NCI-H1105 treated with DMSO at 0.1 percent for 48 hours (cell line): ENCODE measurements around the gene CD200R1.
"Not testable (repeated sequence)": the region's sequence is repeated elsewhere in the genome, so short reads cannot be mapped to it uniquely, and the experiment has no call there.

Experiments used
- DNase-seq: peaks from one replicate; lab custom pipeline; 2025; lab: John Stamatoyannopoulos, UW

CD200R1 gene

DNA sequence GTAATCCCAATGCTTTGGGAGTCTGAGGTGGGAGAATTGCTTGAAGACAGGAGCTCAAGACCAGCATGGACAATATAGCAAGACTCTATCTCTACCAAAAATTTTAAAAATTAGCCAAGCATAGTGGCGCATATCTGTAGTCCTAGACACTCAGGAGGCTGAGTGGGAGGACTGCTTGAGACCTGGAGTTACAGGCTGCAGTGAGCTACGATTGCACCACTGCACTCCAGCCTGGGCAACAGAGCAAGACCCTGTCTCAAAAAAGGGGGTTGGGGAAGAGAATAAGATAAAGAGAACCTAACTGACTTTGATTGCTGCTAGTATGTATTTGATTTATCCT is 755 bp downstream of the CD200R1 start:
- no peak for DNase-seq

DNA sequence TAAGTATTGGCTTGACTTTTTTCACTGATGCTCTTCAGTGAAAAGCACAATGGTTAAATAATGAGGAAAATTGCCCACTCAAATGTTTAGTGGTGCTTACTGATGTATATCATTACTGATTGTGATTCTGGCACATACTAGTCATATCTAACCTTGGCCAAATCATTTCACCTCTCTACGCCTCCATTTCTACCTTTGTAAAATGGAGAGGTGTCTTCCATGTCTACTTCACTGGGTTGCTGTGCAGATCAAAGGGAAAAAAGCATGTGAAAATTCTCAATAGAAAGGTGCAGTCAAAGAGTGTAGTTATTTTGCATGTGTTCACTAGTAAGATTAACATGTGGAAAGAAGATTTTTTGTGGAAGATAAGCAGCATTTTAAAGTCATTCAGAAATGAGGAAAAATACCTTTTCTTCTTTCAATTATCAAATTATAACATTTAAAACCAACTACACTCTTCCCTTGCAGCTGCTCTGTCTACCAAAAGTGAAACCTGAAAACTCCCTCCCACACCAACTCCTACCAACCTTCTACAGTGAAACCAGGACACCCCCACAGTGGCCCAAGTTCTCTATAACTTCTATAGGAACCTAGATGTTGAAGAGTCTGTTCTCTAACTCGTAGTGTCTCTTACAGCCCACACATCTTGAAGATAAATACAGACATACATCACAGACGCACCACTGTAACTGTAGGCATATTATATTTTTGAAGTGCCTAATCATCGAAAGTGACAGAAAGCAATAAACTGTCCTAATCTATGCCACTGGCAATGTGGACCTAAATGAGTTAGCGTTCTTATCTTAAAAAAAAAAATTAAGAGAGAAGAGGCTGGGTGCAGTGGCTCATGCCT is 1.4 kb downstream of the CD200R1 start:
- DNase-seq: peak; percentile 35

DNA sequence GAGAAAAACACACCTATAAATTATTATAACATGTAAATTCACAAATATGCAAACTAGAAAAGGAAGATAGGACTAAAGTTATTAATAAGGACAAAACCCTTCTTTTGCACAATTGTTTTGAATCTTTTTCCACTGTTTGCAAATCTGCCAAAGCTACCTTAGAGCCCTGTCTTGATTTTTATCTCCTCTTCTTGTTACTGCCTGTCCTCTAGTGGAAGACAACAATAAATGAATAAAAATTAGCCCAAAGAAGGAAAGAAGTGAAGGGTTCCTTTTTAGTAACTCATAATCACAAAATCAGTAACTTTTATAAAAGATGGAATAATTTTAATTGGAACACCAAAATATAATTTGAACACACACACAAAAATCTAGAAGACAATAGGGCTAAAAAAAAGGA is 2.7 kb downstream of the CD200R1 start:
- no peak for DNase-seq

DNA sequence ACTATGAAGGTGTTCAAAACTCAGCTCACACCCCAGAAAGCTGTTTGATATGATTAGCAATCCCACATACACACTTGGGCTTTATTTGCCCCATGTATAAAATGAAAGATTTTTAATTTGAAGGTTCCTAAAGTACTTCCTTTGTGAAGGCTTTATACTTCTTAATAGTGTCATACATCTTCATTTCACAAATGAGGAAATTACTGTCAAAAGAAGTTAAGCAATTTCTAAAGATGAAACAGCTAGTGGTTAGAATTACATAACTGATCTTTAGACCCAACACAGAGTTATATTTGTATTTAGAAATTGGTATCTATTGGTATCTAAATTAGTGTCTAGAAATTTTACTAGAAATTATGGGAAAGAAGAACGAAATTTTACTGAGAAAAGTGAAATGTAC is 7.1 kb downstream of the CD200R1 start:
- no peak for DNase-seq

DNA sequence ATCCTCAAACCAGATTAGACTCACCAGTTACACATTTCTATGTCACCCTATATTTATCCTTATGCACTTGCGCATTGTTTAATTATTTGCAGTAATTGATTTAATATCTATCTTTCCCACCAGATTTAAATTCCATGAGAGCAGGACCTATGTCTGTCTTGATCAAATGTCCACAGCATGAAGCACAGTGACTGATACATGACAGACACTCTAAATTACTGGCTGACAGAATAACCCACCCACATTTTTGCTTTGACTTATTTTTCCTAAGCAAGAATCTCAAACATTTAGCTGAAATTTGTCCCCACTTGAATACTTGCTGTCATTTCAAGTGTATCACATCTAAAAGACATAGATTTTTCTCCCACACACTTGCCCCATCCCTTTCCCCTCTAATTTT is 7.5 kb downstream of the CD200R1 start:
- no peak for DNase-seq

DNA sequence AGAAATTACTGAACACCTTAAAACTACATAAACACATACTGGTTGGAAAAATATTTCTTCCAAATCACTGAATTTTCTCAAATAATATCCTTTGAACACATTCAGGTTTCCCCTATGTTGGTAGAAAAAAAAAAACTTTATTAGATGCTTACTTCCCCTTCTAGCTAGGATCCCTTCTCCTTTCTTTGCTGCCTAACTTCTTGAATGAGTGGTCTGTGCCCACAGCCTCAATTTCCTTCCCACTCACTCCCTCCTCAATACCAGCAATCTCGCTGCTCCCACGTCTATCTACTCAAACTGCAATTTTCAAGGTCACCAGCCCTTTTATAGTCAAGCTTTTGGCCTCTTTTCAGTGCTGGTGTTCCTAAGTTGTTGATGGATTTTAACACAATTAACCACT is 8.3 kb downstream of the CD200R1 start:
- DNase-seq: no peak

DNA sequence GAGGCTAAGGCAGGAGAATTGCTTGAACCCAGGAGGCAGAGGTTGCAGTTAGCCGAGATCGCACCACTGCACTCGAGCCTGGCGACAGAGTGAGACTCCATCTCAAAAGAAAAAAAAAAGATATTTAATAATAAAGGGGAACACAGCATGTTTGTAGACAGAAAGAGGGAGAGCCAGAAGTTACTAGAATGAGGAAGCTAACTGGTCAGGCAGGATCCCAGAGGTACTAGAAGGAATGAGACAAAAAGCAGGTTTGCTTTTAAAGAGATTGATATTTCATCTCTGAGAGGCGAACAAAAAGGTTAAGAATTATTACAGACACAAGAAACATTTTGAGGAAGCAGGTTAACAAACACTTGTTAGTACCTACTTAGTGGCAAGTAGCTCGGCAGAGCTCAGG is 9.2 kb downstream of the CD200R1 start:
- DNase-seq: no peak

DNA sequence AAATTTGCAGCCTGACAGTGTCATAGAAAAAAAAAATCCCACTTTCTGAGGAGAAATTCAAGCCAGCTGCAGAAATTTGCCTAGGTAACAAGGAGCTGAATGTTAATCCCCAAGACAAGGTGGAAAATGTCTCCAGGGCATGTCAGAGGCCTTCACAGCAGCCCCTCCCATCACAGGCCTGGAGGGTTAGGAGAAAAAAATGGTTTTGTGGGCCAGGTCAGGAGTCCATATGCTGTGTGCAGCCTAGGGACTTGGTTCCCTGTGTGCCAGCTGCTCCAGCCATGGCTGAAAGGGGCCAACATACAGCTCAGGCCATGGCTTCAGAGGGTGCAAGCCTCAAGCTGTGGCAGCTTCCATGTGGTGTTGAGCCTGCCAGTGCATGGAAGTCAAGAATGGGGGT is 11.2 kb downstream of the CD200R1 start:
- no peak for DNase-seq

DNA sequence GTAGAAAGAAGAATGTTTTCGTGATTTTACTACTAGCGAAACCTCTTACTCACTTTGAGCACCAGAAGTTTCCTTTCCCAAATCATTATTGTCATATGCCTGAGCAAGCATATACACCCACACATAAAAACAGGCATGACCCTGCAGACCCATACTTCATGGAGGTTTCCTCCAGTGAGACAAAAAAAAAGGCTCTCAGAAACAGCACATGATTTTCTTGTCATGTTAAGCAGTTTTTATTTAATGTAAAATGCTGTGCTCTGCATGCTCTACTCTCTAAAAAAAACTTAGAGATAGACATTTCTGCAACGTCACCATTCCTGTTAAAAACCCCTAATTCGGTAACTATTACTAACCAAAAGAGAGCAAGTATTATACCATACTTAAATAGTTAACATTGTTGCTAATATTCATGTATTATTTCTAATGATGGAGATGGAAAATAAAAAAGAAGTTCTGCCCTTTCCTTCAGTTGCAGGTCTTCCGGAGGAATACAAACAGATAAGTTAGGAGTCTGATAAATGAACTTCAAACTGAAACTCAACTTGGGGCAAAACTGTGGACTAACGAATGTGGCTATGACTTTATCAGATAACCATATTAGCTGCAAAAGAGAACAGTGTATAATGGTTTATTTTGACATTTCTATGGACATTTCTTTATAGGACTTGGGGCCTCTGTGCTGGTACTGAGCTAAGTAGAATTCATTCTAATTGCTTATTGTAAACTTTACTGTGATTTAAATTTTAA is 15.9 kb downstream of the CD200R1 start:
- DNase-seq: no peak

DNA sequence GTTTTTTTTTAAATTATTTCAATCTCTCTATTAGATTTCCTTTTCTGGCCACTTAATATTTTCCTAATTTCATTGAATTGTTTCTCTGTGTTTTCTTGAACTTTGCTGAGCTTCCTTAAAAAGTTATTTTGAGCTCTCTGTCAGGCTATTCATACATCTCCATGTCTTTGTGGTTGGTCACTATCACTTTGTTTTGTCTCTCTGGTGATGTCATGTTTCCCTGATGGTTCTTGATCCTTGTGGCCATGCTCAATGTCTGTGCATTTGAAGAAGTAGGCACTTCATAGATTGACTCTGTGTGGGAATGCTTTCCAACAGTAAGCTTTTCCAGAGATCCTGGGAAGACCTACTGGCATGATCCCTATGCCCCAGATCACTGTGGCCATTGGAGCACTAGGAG is 18.6 kb downstream of the CD200R1 start:
- no peak for DNase-seq

DNA sequence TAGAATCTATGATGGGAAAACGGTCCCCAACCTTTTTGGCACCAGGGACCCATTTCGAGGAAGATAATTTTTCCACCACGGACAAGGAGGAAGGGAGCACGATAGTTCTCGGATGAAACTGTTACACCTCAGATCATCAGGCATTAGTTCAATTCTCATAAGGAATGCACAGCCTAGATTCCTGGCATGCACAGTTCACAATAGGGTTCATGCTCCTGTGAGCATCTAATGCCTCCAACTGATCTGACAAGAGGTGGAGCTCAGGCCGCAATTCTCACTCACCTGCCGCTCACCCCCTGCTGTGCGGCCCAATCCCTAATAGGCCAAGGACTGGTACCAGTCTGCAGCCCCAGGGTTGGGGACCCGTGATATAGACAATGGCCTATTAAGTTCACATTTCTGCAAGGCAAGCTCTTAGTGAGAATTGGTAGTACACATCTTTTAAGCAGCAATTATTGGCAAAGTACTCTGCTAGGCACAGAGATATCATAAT is 26.5 kb downstream of the CD200R1 start:
- DNase-seq: no peak

DNA sequence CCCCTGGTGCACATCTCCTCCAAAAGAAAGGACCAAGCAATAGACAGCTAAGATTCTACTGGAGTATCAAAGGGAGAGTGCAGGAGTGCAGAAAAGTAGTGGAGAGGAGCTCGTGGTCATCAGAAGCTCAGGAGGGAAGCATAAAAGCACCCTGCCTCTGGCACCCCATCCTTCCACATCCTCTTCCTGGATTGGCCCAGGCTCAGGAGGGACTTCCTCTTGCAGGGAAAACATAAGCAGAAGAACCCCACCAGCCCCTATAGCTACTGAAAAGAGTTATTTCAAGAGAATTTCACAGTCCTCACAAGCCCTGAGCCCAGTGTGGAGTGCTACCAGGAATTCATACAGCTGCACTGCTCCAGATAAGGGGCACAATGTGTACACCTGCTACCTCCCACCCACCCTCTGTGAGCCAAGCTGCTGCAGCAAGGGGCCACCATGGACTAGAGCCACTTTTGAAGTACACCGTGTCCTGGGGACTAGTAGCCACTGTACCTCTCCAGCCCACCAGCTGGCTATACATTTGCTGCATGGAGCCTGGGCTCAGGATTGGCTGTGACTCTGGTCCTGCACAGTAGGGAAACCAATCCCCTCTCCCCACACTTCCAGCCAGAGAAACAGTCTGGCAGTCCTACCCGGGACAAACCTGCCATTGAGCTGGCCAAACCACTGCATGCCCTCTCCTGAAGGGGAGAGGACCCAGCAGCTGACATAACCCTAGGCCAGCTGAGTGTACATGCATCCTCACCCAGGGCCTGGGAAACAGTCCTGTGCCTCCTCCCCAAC is 43.0 kb downstream of the CD200R1 start:
- DNase-seq: no peak

DNA sequence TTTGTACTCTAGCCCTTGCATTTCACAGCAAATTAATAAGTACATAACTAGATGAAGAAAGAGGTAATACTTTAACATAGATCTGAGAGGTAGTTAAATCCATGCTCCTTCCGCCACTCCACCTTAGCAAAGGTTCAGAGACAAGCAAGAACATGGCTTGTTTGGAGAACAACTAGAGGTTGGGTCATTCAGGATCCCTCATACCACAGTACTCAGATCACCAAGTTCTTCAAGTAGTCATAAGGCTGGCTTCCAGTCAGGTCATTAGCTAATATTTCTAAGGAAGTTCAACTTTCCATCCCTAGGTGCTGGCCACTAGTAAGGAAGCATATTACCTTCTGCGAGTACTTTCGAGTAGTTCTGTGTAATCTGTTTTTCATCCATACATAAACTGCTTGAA is 44.1 kb downstream of the CD200R1 start:
- DNase-seq: no peak

DNA sequence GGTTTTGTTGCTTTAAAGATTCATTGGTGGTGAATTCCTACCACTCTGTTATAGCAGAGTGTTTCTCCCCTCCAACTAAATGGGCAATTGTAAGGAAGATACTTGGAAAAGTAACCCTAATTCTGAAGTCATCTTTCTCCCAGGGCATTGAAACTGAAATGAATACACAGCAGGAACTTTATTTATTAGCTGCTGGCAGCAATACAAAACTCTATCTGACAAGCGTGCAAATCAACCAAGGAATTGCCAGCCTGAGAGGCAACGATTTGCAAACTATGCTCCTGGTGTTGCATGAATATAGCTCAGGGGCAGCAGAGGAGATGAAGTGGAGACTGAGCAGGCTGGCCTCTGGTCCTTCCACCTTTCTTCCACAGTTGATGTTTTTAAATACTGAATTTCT is 48.9 kb downstream of the CD200R1 start:
- DNase-seq: no peak

DNA sequence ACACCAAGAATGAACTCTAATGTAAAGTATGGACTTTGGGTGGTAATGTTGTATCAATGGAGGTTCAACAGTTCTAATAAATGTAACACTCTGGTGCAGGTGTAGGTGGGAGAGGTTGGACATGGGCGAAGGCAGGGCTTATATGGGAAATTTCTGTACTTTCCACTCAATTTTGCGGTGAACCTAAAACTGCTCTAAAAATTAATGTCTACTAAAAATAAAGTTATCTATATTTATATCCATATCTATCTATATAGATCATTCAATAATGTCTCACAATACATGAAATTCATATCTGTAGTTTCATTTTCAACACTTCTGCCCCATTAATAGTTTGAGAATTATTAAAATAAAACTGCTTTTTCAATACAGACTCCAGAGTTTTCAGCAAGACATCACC is 49.3 kb downstream of the CD200R1 start:
- no peak for DNase-seq

DNA sequence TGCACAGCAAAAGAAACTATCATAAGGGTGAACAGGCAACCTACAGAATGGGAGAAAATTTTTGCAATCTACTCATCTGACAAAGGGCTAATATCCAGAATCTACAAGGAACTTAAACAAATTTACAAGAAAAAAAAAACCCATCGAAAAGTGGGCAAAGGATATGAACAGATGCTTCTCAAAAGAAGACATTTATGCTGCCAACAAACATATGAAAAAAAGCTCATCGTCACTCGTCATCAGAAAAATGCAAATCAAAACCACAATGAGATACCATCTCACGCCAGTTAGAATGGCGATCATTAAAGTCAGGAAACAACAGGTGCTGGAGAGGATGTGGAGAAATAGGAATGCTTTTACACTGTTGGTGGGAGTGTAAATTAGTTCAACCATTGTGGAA is 55.4 kb downstream of the CD200R1 start:
- not testable (repeated sequence) for DNase-seq

DNA sequence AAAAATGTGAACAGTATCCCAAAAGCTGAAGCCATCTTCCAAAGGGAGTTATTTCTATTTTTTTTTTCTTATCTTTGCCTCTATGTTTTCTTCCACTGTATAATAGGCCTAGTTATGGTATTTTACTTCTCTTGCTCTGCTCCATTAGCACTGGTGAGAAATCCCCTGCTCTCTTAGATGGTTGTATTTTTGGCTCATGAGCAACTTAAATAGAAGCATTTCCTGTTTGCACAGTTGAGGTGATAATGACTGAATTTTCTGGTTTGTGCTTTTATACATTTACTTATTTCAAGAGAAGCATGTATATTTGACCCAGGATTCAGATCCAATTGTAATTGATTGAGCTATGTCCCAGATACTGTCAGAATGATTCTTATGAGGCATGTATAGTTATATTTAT is 66.7 kb downstream of the CD200R1 start:
- no peak for DNase-seq

DNA sequence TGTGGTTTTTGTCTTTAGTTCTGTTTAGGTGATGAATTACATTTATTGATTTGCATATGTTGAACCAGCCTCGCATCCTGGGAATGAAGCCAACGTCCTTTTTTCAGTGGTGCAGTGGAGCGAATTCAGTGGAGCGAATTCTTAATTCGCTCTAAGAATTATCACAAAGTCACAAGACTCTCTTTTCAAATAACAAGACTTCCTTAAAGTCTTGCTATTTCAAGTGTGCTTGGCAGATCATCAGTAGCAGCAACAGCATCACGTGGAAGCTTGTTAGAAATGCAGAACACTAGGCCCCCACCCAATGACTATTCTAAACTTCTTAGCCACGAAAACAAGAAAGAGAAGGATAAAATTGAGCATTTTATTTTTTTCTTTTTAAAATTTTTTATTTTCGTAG is 70.1 kb downstream of the CD200R1 start:
- no peak for DNase-seq

DNA sequence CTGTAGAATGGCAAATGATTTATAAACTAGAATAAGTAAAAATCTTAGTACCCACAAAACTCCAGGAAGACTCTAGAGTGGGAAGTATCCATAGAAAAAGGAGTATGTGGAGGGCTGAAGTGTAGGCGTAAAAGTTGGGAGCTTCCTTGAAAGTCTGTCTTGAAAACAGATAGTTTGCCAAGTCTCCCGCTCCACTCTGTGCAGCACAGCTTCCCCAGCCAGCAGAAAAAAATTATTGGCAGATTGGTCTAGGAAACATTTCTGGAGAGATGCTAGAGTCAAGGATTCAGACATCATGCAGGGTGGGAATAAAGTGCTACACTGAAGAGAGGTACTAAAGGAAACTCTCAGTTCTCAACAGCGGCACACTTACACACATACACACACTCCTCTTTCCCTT is 74.8 kb downstream of the CD200R1 start:
- no peak for DNase-seq

DNA sequence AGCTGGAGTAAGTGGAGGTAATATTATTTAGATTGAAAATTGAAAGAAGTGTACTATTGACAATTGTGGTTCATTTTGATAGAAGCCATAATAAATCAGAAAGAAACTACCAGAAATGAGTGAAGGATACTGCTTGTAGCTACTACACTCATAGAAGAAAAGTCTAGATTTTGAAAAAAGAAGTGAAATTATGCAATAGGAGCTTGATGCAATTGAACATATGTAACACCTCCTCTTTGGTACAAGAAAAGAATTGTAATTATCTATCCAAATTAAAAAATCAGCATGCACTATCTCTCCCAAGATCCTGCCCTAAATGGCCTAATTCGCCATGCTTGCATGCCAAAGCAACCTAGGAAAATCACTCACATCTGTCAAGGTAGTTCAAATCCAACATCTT is 77.1 kb downstream of the CD200R1 start:
- no peak for DNase-seq

DNA sequence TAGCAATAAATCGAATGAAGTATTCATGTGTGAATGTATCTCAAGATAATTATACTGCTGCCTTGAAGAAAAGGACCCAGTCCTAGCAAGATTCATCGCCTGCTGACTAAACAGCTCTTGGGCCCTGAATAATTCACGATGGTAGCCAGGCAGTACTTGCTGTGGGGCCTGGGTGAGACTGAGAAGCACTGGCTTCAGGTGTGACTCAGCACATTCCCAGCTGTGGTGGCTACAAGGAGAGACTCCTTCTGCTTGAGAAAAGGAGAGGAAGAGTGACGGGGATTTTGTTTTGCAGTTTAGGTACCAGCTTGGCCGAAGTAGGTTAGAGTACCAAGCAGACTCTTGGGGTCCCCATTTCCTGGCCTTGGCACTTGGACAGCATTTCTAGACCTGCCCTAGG is 80.6 kb downstream of the CD200R1 start:
- no peak for DNase-seq

DNA sequence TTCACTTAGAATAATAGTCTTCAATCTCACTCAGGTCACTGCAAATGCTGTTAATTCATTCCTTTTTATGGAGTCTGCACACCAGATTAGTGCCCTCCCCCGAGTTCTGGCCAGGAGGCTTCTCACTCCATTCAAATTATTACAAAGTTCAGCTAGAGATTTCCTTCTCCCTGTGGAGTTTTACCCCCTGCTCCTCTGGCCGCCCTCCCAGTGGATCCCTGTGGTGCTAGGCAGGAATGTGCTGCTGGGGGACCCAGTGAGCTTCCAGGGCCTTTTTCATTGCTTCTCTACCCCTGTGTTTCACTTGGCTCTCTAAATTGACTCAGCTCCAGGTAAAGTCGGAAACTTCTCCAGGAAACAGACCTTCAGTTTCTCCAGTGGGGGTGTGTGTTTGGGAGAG is 85.5 kb downstream of the CD200R1 start:
- no peak for DNase-seq
